NCI-H1105 (cell line): Measurements from ENCODE around the gene ZNF618.
A peak's percentile ranks its signal among the peaks of the same experiment; 100 is the strongest.

Experiments
- DNase-seq: peaks from one replicate; lab custom pipeline; 2025; lab: John Stamatoyannopoulos, UW

ZNF618 gene

DNA sequence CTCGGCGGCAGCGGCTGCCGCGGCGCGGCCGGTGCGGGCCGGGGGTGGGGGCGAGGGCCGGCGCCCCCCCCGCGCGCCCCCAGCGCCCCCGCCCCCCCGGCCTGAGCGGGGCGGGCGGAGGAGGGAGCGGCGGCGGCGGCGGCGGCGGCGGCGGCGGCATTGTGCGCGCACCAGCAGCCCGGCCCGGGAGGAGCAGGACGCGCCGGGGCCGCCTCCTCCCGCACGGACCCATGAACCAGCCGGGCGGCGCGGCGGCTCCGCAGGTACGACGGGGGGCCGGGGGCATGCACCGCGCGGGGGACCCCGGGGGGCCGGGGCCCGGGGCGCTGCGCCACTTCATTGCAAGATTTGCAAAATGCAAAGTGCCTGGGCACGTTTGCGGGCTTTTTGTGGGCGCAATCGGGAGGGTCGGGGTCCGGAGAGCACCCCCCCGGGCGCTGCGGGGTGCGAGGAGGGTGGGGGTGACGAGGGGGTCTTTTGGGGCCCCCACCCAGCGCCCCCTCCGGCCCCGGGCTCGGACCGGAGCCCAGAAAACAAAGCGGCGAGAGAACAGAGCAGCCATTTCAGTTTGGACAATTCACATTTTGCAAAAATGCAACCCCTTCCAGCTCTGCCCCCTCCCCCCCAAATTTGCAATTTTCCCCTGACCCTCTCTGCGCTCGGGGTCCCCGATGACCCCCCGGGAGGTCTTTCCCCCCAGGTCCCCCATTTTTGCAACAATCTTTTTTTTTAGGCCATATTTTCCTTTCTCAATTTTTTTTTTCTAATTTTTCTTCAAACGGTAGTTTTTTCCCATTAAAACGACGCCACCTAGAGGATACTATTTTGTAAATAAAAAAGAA, at the start of gene ZNF618:
Gene ZNF618, plus strand, starts transcription at position 159 of the 842 bp plus-strand sequence. Its CDS starts 72 bp downstream, at position 231.
- peak; percentile 25 for DNase-seq

GRCh38 chr9:113828221-113828620, 47.9 kb upstream of the ZNF618 start:
- DNase-seq, result no peak

DNA sequence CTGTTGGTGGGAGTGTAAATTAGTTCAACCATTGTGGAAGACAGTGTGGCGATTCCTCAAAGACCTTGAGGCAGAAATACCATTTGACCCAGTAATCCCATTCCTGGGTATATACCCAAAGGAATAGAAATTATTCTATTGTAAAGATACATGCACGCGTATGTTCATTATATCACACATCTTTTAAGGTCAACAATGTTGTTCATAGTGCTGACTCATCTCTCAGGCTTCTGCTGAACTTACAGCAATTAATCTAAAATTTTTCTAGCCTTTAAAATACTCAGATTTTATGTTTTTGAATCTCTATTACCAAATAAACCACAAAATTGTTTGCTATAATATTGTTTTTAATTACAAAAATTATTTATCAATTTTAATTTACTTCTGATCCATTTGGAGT, 38.8 kb upstream of the ZNF618 start:
- no peak for DNase-seq

GRCh38 chr9:113842086-113842485, 34.0 kb upstream of the ZNF618 start:
- DNase-seq, result no peak

DNA sequence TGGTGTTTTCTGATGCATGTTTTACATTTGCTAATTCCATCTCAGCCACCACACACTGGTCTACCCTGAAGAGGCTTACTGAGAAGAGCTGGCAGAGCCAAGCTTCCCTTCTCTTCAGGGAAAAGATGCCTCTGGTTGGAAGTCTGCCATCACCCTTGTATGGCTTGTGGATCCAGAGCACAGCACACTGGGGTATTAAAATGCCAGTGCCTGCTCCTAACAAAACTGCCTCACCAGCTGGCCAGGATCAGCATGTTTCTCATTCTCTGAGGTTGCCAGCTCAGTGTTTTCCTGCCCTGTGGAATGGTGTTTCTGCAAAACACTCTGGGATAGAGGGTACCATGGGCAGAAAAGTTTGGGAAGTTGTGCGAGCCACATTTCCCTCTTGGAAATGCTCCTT, 31.6 kb upstream of the ZNF618 start:
- no peak for DNase-seq

DNA sequence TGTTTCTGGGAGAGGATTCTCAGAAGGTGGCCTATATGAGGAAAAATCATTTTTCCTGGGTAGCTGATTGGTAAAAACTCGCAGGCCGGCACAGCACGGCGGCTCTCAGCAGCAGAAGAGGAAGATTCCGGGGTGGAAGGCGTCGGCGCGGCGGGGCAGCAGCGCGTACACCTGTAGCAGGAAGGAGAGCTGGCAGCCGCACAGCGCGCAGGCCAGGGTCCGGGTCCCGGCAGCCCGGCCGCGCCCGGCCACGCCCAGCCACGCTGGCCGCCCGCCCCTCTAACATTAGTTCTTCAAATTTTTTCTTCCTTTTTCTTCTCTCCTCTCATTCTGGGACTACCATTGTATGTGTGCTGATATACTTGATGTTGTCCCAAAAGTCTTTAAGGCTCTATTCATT, 24.8 kb upstream of the ZNF618 start:
- no peak for DNase-seq

DNA sequence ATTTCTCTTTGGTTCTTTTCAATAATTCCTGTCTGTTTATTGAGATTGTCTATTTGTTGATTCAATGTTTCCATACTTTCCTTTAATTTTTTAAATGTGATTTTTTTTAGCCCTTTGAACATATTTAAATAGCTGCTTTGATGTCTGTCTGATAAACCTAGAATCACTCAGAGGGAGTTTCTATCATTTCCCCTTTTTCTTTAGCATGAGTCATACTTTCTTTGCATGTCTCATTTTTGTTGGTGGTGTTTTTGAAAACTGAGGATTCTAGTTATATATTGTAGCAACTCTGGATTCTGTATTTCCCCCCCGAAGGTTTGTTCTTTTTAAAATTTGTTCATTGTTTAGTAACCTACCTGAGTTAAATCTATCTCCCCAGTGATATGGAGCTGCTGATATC, 24.2 kb upstream of the ZNF618 start:
- DNase-seq, result no peak

DNA sequence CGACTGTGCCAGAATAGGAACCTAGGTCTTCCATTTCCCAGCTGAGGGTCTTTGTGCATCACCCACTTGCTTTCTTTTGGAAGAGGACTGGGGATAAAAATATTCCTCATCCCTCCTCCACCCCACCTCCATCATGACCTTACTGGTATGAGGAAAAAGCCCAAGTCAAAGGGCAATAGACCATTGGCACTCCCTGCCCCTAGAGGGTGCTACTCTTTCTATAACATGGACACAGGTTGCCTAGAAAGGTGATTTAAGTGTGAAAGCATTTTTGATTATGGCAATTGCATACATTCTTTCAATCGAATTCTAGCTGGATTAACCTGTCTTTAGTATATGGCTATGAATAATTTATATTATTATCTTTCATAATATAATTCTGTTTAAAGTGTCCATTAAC, 22.8 kb upstream of the ZNF618 start:
- DNase-seq, result no peak

DNA sequence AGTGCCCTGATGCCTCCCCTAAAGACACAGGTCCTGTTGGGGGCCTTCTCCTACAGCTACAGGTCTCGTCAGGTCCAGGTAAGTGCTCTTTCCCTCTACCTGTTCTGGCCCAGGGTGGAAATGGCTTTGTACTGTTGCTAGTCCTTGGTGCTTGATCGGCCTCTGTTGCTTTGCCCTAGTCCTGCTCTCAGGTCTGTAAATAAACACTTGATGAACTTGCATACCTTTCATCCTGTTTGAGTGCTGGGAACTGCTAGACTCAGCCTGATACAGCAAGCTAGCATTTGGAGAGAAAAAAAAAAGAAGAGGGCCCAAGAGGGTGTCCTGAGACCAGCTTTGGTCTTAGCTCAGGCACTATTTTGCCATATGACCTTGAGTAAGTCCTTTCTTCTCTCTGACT, 21.8 kb upstream of the ZNF618 start:
- DNase-seq, result no peak

- DNase-seq, result no peak
Observed at GRCh38 chr9:113857875-113858274, 18.2 kb upstream of the ZNF618 start.

DNA sequence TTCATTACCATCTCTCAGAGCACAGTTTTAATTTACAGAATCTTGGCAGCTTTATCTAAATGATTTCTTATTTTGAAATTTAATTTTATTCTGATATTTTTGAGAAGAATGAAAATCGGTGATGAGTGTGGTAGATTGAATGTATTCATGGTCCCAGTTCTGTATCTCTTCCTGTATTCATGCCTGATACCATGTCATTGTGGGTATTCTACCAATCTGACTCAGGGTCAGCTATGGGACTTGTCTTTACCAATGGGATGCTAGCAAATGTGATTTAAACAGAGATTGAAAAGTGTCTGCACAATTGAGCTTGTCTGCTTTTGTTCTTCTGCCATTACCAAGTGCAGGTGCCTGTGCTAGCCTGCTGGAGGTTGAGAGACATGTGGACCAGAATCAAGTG, 17.8 kb upstream of the ZNF618 start:
- no peak for DNase-seq

DNA sequence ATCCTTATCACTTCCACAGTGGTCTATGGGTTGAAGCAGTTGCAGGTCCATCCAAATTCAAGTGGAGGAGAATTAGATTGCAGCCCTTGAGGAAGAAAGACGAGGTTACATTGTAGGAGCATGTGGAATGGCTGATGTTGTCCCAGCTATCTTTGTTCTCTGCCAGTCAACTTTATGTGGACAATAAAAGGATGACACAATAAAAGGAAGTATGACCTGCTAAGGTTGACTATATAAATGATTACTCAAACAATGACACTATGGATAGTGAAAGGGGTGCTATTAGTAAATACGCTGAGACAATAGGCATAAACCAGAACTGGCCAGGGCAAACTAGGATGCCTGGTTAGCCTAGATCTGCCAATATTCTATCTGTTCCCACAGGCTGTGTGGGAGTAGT, 12.8 kb upstream of the ZNF618 start:
- no peak for DNase-seq

- no peak for DNase-seq
Observed at GRCh38 chr9:113868501-113868900, 7.6 kb upstream of the ZNF618 start.

DNA sequence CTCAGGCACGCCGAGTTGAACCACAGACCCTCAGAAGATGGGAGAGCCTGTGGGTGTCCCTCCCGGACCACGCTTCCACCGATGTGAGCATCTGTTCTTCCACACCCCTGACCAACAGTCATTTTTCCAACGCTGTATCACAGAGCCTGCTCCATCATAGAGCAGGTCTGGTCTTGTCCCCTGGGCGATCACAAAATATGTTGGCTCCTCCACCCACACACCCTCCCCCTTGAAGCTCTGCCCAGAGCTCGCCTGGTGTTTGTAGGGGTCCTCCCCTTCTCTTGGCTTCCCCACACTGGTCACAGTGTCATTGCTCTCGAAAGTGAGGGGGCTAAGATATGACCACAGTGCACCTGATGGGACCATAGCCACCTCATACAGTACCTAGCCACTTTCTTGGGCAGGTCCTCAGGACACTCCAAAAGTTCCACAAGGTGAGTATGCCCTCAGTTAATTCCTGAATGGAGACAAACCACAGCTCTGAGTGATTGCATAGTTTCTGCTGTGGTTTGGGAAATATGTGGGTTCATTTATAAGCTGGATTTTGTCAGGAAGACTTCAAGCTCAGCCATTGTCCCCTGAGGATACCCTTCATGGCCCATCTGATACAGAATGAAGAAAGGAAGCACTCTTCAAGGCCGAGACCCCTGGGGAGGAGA, 3.5 kb upstream of the ZNF618 start:
- no peak for DNase-seq

DNA sequence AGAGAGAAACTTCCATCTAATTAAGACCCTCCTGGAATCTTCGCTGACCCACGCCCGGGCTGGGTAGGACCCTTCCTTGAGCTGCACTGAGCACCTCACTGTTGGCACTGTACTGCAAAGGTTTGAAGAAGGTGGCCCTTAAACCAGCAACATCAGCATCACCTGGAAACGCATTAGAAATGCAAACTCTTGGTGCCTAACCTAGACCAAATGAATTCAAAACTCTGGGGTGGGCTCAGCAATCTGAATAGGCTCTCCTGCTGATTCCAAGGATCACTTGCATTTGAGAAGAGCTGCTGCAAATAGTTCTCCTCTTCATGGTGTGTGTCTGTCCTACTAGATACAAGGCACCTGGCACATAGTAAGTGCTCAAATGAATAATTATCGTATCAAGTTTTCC, 2.7 kb upstream of the ZNF618 start:
- DNase-seq, result no peak

GRCh38 chr9:113873926-113874325, 2.2 kb upstream of the ZNF618 start:
- DNase-seq, result no peak

GRCh38 chr9:113875459-113876150, 504 bp upstream of the ZNF618 start:
- no peak for DNase-seq

DNA sequence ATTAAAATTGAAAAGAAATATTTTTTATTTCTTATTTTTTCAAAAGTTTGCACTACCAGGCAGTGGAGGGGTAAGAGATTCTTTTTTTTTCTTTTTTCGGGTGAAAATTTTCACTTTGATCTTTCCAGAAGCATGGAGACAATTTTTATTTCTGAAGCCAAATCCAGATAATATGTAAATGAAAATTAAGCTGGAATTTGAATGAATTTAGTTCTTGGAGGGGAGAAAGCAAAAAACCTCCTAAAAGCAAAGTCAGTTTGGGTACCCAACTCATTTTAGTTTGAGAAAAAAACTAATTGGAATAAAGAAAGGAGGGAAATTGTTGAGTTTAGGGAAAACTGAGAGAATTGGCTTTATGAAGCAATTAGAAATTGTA, 872 bp downstream of the ZNF618 start:
- DNase-seq, result no peak

DNA sequence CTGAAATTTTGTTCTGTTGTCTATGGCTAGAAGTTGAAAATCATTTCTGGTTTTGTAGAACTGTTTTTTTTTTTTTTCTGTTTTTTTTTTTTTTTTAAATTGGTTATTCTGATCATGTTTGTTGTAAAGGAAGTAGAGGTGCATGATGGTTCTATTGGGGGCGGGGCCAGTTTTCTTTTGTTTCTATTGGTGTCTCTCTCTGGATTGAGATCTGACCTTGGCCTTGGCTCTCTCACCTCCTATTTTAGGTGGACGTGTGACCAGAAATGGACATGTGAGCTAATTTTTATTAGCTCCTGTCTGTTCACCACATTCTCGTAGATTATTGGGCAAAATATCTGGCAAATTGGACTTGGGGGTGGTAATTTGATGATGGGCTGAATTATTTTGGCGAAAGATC, 3.2 kb downstream of the ZNF618 start:
- no peak for DNase-seq

DNA sequence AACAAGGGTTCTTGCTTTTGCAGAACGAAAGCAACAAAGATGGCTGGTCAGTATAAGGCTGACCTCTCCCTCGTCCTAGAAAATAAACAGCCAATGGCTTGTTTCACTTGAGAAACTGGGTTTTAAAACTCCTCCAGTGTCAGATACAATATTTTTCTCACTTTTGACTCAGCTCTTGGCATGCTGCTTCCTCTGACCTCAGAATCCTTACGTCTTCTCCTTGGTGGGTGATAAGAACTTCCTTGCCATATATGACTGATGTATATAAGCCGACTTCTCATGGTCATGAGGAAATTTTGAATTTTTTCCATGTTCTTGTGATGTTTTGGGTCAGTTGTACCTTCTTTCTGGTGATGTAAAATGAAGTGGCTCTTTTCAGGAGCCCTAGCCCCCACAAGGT, 3.8 kb downstream of the ZNF618 start:
- DNase-seq, result no peak

GRCh38 chr9:113882181-113882580, 6.1 kb downstream of the ZNF618 start:
- no peak for DNase-seq

DNA sequence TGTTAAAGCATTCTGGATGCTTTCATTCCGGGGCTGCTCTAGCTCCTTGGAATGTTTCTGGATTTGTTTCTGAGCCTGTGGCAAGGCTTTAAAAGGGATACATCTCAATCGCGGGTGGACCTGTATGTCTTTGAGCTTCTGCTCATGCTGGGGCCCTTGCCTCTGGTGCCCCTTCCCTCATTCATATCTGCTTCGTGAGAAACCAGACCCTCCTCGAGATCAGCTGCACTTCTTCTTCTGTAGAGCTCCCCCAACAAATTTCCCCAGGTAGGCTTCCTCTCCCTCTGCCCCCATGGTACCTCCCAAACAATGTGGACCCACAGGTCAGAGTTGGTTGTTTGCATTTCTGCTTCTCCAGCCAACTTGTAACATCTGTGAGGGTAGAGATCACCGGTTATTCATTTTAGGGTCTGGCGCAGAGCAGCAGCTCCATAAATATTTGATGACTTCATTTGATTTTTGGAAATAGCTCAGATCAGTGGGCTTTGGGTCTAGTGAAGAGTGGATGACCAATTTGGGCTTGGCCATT, 6.6 kb downstream of the ZNF618 start:
- no peak for DNase-seq
